HFFc6 (cell line): ENCODE results near the gene SLC2A8. TPM values are rescaled to one million over a fixed set of nuclear protein-coding genes. Genes with fewer than 3 reads are reported as not detected.

ENCODE experiments used
- DNase-seq: peaks from one replicate; pipeline ENCODE4 v3.0.0-alpha.2; 2018
- H3K27ac Mint-ChIP-seq: 2 replicates; pipeline ENCODE4 v1.8.0; 2020; ENCODE audit warnings: mild to moderate bottlenecking, mixed read lengths
- H3K27me3 Mint-ChIP-seq: 2 replicates; pipeline ENCODE4 v1.8.0; 2021; ENCODE audit warnings: mild to moderate bottlenecking, moderate library complexity, mixed read lengths; ENCODE audit not compliant: insufficient read depth
- H3K36me3 Mint-ChIP-seq: 2 replicates; pipeline ENCODE4 v1.8.0; 2021; ENCODE audit warnings: low read depth, mixed read lengths
- H3K4me1 Mint-ChIP-seq: 2 replicates; pipeline ENCODE4 v1.8.0; 2020; ENCODE audit warnings: low read depth, mixed read lengths
- H3K4me3 Mint-ChIP-seq: 2 replicates; pipeline ENCODE4 v1.8.0; 2020; ENCODE audit warnings: mild to moderate bottlenecking, moderate library complexity, mixed read lengths
- H3K9me3 Mint-ChIP-seq: 2 replicates; pipeline ENCODE4 v1.8.0; 2020; ENCODE audit warnings: mild to moderate bottlenecking, mixed read lengths
- total RNA-seq, 6 experiments: library from RNA; stranded (reverse); fragmentation: NEBNext Ultra II Directional; extraction: Animal tissue kit (Norgen Biotek cat#: 25700); gene quantifications; 2 replicates in 1 of 6; 3 replicates in 5 of 6; pipeline ENCODE4 v1.2.3, GENCODE V29; 2021
- TF ChIP-seq, protein P1 (sequence below): fragments of 200-600 bp; sonication (generic); IDR thresholded peaks from 2 replicates; pipeline ENCODE4 v1.5.0; 2021; ENCODE audit warnings: antibody characterized with exemption, mild to moderate bottlenecking

SLC2A8 gene
- total RNA-seq, 6 experiments from 2014 or later = 11.5 to 13.6 (median 12.5) TPM

DNA sequence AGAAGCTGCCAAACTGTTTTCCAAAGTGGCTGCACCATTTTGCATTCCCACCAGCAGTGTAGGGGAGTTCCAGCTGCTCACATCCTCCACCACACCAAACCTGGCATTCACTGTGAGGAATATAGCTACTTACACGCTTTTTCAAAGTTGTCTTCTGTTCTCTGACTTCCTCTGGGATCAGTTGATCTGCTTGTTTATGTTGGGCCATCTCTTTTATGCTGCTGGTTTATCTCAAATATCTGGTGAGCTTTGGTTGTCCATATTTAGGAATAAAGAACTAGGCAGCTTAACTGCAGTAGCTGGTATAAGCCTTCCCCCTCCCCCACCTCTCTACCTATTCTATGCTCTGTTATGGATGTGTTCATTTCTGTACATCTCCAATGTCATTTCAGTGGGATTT is 18.7 kb downstream of the SLC2A8 start:
- Mint-ChIP-seq H3K27ac (no peak overlapping the region), H3K4me3 (no peak overlapping the region), H3K36me3 (peaks cover 4% of the 10 kb centered on the region; the same call in 1 of the 2 replicates), H3K27me3 (no peaks in the 10 kb centered on the region; the same call in 1 of the 2 replicates), H3K9me3 (no peaks in the 10 kb centered on the region), H3K4me1 (peaks cover 21% of the 10 kb centered on the region)
- DNase-seq = no peak
- TF ChIP-seq, protein P1, sequence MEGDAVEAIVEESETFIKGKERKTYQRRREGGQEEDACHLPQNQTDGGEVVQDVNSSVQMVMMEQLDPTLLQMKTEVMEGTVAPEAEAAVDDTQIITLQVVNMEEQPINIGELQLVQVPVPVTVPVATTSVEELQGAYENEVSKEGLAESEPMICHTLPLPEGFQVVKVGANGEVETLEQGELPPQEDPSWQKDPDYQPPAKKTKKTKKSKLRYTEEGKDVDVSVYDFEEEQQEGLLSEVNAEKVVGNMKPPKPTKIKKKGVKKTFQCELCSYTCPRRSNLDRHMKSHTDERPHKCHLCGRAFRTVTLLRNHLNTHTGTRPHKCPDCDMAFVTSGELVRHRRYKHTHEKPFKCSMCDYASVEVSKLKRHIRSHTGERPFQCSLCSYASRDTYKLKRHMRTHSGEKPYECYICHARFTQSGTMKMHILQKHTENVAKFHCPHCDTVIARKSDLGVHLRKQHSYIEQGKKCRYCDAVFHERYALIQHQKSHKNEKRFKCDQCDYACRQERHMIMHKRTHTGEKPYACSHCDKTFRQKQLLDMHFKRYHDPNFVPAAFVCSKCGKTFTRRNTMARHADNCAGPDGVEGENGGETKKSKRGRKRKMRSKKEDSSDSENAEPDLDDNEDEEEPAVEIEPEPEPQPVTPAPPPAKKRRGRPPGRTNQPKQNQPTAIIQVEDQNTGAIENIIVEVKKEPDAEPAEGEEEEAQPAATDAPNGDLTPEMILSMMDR = no peak

GRCh38 chr9:127417131-127418036 is 20.4 kb downstream of the SLC2A8 start:
- Mint-ChIP-seq H3K27ac (peak overlapping the region; percentile 5; the same call in 1 of the 2 replicates), H3K4me3 (no peak overlapping the region), H3K27me3 (no peaks in the 10 kb centered on the region; the same call in 1 of the 2 replicates), H3K9me3 (no peaks in the 10 kb centered on the region), H3K4me1 (peaks cover 25% of the 10 kb centered on the region), H3K36me3 (peaks cover 4% of the 10 kb centered on the region; the same call in 1 of the 2 replicates)
- TF ChIP-seq, protein P1 = no peak
- peak; percentile 93 for DNase-seq

- no peaks in the 10 kb centered on the region; the same call in 1 of the 2 replicates for H3K27me3 Mint-ChIP-seq
- no peak overlapping the region for H3K4me3 Mint-ChIP-seq
- TF ChIP-seq, protein P1 = peak; percentile 37
- DNase-seq = no peak
- peaks cover 32% of the 10 kb centered on the region for H3K4me1 Mint-ChIP-seq
- H3K27ac Mint-ChIP-seq = no peak overlapping the region
- H3K36me3 Mint-ChIP-seq = peaks cover 4% of the 10 kb centered on the region; the same call in 1 of the 2 replicates
- H3K9me3 Mint-ChIP-seq = no peaks in the 10 kb centered on the region
Observed at GRCh38 chr9:127418037-127418471, 21.1 kb downstream of the SLC2A8 start.

GRCh38 chr9:127419348-127419747 is 22.4 kb downstream of the SLC2A8 start:
- peaks cover 3% of the 10 kb centered on the region; the same call in 1 of the 2 replicates for H3K36me3 Mint-ChIP-seq
- H3K4me1 Mint-ChIP-seq = peaks cover 35% of the 10 kb centered on the region
- H3K4me3 Mint-ChIP-seq = no peak overlapping the region
- TF ChIP-seq, protein P1 = no peak
- no peaks in the 10 kb centered on the region; the same call in 1 of the 2 replicates for H3K27me3 Mint-ChIP-seq
- no peak for DNase-seq
- no peaks in the 10 kb centered on the region for H3K9me3 Mint-ChIP-seq
- H3K27ac Mint-ChIP-seq = no peak overlapping the region

- H3K27me3 Mint-ChIP-seq = no peaks in the 10 kb centered on the region
- no peak overlapping the region for H3K27ac Mint-ChIP-seq
- H3K9me3 Mint-ChIP-seq = no peaks in the 10 kb centered on the region
- TF ChIP-seq, protein P1 = no peak
- peaks cover 4% of the 10 kb centered on the region; the same call in 1 of the 2 replicates for H3K36me3 Mint-ChIP-seq
- no peak overlapping the region for H3K4me3 Mint-ChIP-seq
- peaks cover 47% of the 10 kb centered on the region for H3K4me1 Mint-ChIP-seq
- DNase-seq = no peak
Observed at GRCh38 chr9:127421057-127421456, 24.1 kb downstream of the SLC2A8 start.
